SK-N-SH treated with all-trans-retinoic acid at 6 μM for 48 hours (cell line): ENCODE results near the gene UCP2.

Source experiments
- ATAC-seq: fragments of 200-7000 bp; cut with Tn5 transposase; 3 replicates; pipeline ENCODE4 v1.9.1; 2020; ENCODE audit warnings: mild to moderate bottlenecking, moderate library complexity
- ARNTL ChIP-seq: fragments of 450-650 bp; formaldehyde crosslinking; IDR thresholded peaks from 2 replicates; pipeline ENCODE4 v1.5.0; 2020; ENCODE audit warnings: low read depth, mild to moderate bottlenecking, moderate library complexity, borderline replicate concordance
- BACH2 ChIP-seq: fragments of 250-450 bp; sonication (Bioruptor Pico); IDR thresholded peaks from 2 replicates; pipeline ENCODE4 v1.9.0; 2021; ENCODE audit warnings: mild to moderate bottlenecking, borderline replicate concordance
- CREB5 ChIP-seq: fragments of 250-450 bp; sonication (Bioruptor Pico); IDR thresholded peaks from 2 replicates; pipeline ENCODE4 v1.5.1; 2020; ENCODE audit warnings: low read depth, mild to moderate bottlenecking, moderate library complexity
- GLIS3 ChIP-seq: fragments of 250-450 bp; sonication (Bioruptor Pico); IDR thresholded peaks from 2 replicates; pipeline ENCODE4 v1.5.0; 2020; ENCODE audit warnings: mild to moderate bottlenecking, moderate library complexity
- OSR1 ChIP-seq: fragments of 250-450 bp; sonication (Bioruptor Pico); IDR thresholded peaks from 2 replicates; pipeline ENCODE4 v1.8.0; 2022; ENCODE audit warnings: moderate library complexity, mild to moderate bottlenecking, inconsistent platforms
- PATZ1 ChIP-seq: fragments of 250-450 bp; sonication (Bioruptor Pico); IDR thresholded peaks from 2 replicates; pipeline ENCODE4 v1.8.0; 2020; ENCODE audit warnings: mild to moderate bottlenecking, moderate library complexity, borderline replicate concordance
- POU6F1 ChIP-seq: fragments of 250-450 bp; sonication (Bioruptor Pico); IDR thresholded peaks from 2 replicates; pipeline ENCODE4 v1.8.0; 2021; ENCODE audit warnings: low read depth, mild to moderate bottlenecking, moderate library complexity, borderline replicate concordance
- PPARA ChIP-seq: fragments of 250-450 bp; sonication (Bioruptor Pico); IDR thresholded peaks from 2 replicates; pipeline ENCODE4 v1.5.0; 2020; ENCODE audit warnings: mild to moderate bottlenecking, borderline replicate concordance
- RARB ChIP-seq: fragments of 250-450 bp; sonication (Bioruptor Pico); IDR thresholded peaks from 2 replicates; pipeline ENCODE4 v1.8.0; 2021; ENCODE audit warnings: mild to moderate bottlenecking, moderate library complexity
- TCF4 ChIP-seq: fragments of 250-450 bp; sonication (Bioruptor Pico); IDR thresholded peaks from 2 replicates; pipeline ENCODE4 v1.8.0; 2021; ENCODE audit warnings: mild to moderate bottlenecking, moderate library complexity, borderline replicate concordance
- TOX ChIP-seq: fragments of 250-450 bp; sonication (Bioruptor Pico); IDR thresholded peaks from 2 replicates; pipeline ENCODE4 v1.8.0; 2021; ENCODE audit warnings: mild to moderate bottlenecking, moderate library complexity, borderline replicate concordance
- TSHZ2 ChIP-seq: fragments of 250-450 bp; sonication (Bioruptor Pico); IDR thresholded peaks from 2 replicates; pipeline ENCODE4 v1.5.0; 2020; ENCODE audit warnings: mild to moderate bottlenecking, moderate library complexity
- ZC3H10 ChIP-seq: fragments of 250-450 bp; sonication (Bioruptor Pico); IDR thresholded peaks from 2 replicates; pipeline ENCODE4 v1.5.1; 2021; ENCODE audit warnings: mild to moderate bottlenecking, moderate library complexity
- ZFP30 ChIP-seq: fragments of 450-650 bp; formaldehyde crosslinking; IDR thresholded peaks from 2 replicates; pipeline ENCODE4 v1.5.0; 2022; ENCODE audit warnings: mild to moderate bottlenecking, moderate library complexity
- ZNF565 ChIP-seq: fragments of 450-650 bp; formaldehyde crosslinking; conservative IDR thresholded peaks from 2 replicates; pipeline ENCODE4 v1.5.0; 2020; ENCODE audit warnings: low read depth, mild to moderate bottlenecking, moderate library complexity
- ZNF70 ChIP-seq: fragments of 450-650 bp; formaldehyde crosslinking; IDR thresholded peaks from 2 replicates; pipeline ENCODE4 v1.5.0; 2020; ENCODE audit warnings: mild to moderate bottlenecking, moderate library complexity
- ZNF8 ChIP-seq: fragments of 450-650 bp; formaldehyde crosslinking; IDR thresholded peaks from 2 replicates; pipeline ENCODE4 v1.5.0; 2020; ENCODE audit warnings: mild to moderate bottlenecking, moderate library complexity

The UCP2 gene

GRCh38 chr11:74005721-74006517, 23.3 kb upstream of the UCP2 start:
- TF ChIP-seq POU6F1 (CRISPR knock-in tag) (no peak), CREB5 (CRISPR knock-in tag) (no peak), ZNF565 (CRISPR knock-in tag) (no peak), GLIS3 (CRISPR knock-in tag) (no peak)

GRCh38 chr11:74004759-74005615, 22.3 kb upstream of the UCP2 start:
- ATAC-seq, result no peak
- TF ChIP-seq ZNF565 (CRISPR knock-in tag) (no peak), ZFP30 (CRISPR knock-in tag) (no peak), ZNF70 (CRISPR knock-in tag) (no peak), GLIS3 (CRISPR knock-in tag) (no peak), RARB (CRISPR knock-in tag) (no peak), PPARA (no peak), OSR1 (CRISPR knock-in tag) (no peak), TCF4 (CRISPR knock-in tag) (no peak), POU6F1 (CRISPR knock-in tag) (no peak), BACH2 (no peak)

More at GRCh38 chr11:74005721-74006517, 23.3 kb upstream of the UCP2 start:
- no peak for ATAC-seq

- no peak for TF ChIP-seq ARNTL
- no peak for TF ChIP-seq ZC3H10 (CRISPR knock-in tag)
- no peak for TF ChIP-seq TSHZ2 (CRISPR knock-in tag)
- TF ChIP-seq ZNF8 (CRISPR knock-in tag), result no peak
- TF ChIP-seq OSR1 (CRISPR knock-in tag), result no peak
- TF ChIP-seq PATZ1, result no peak
- TF ChIP-seq ZNF70 (CRISPR knock-in tag), result no peak
- no peak for TF ChIP-seq CREB5 (CRISPR knock-in tag)
- TF ChIP-seq TOX, result no peak
- ATAC-seq, result no peak
Measured at GRCh38 chr11:74004046-74004695, 21.5 kb upstream of the UCP2 start.
